H1 (cell line): Measurements from ENCODE around the gene HEBP1. TPM values are rescaled to one million over a fixed set of nuclear protein-coding genes. Genes with fewer than 3 reads are reported as not detected.

Experiments used
- CTCF ChIA-PET: fragments of 300-600 bp; sonication (Branson Sonifier 250); formaldehyde crosslinking; loops from one replicate; lab custom pipeline; 2021; ENCODE audit not compliant: partially characterized antibody; lab: Charles Lee
- POLR2A ChIA-PET: fragments of 300-600 bp; sonication (Branson Sonifier 250); formaldehyde crosslinking; loops from one replicate; lab custom pipeline; 2021; ENCODE audit warnings: inconsistent platforms; ENCODE audit not compliant: partially characterized antibody; lab: Charles Lee
- DNase-seq, 2 experiments: peaks; one replicate each; pipeline versions ENCODE4 v3.0.0 to v3.0.0-alpha.2; 2010 to 2022; ENCODE audit warnings: low spot score in 2 of 2, low read depth in 1 of 2, mixed read lengths in 1 of 2
- FAIRE-seq: peaks from 2 replicates; lab custom pipeline; 2011; peaks lifted over from hg19 to GRCh38; lab: Jason Lieb, UNC
- H2AFZ ChIP-seq: 2 replicates; pipeline ENCODE4 v1.8.1; 2012; ENCODE audit warnings: low read length, inconsistent platforms
- H2AK5ac ChIP-seq: 2 replicates; pipeline ENCODE4 v1.6.1; 2013; ENCODE audit warnings: low read depth, low read length
- H2BK120ac ChIP-seq: replicated peaks from 2 replicates; pipeline ENCODE3; 2013; ENCODE audit warnings: low read depth, low read length, inconsistent platforms
- H2BK12ac ChIP-seq: 2 replicates; pipeline ENCODE4 v1.6.1; 2013; ENCODE audit warnings: low read depth, low read length
- H2BK15ac ChIP-seq: 2 replicates; pipeline ENCODE4 v1.6.1; 2013; ENCODE audit warnings: low read length
- H2BK20ac ChIP-seq: 2 replicates; pipeline ENCODE4 v1.6.1; 2013; ENCODE audit warnings: low read length
- H2BK5ac ChIP-seq: 2 replicates; pipeline ENCODE4 v1.6.1; 2013; ENCODE audit warnings: low read depth, low read length
- H3K14ac ChIP-seq: 2 replicates; pipeline ENCODE4 v1.6.1; 2013; ENCODE audit warnings: inconsistent platforms; ENCODE audit not compliant: insufficient read length
- H3K18ac ChIP-seq: 2 replicates; pipeline ENCODE4 v1.6.1; 2013; ENCODE audit warnings: low read length; ENCODE audit errors: extremely low read depth
- H3K23ac ChIP-seq: 2 replicates; pipeline ENCODE4 v1.6.1; 2013; ENCODE audit warnings: inconsistent platforms; ENCODE audit not compliant: insufficient read length
- H3K23me2 ChIP-seq: 2 replicates; pipeline ENCODE4 v1.6.1; 2013; ENCODE audit warnings: low read depth, low read length
- H3K27ac ChIP-seq: 2 replicates; pipeline ENCODE4 v1.6.1; 2011; ENCODE audit warnings: low read depth, low read length, inconsistent platforms
- H3K27me3 ChIP-seq, 4 experiments: replicated peaks in 1 of 4; 1 replicate in 1 of 4; 2 replicates in 3 of 4; pipeline versions ENCODE4 v1.6.1 to v1.8.1; 2011 to 2013; ENCODE audit warnings: low read length in 3 of 4, mild to moderate bottlenecking in 3 of 4, inconsistent platforms in 2 of 4, mixed read lengths in 2 of 4, moderate library complexity in 1 of 4; ENCODE audit not compliant: control insufficient read depth in 3 of 4, insufficient read depth in 3 of 4; ENCODE audit errors: extremely low read depth in 1 of 4
- H3K36me3 ChIP-seq, 4 experiments: 2 replicates each; pipeline versions ENCODE4 v1.6.1 to v1.8.1; 2011 to 2013; ENCODE audit warnings: mild to moderate bottlenecking in 4 of 4, low read length in 3 of 4, moderate library complexity in 2 of 4, control low read depth in 1 of 4, inconsistent platforms in 1 of 4; ENCODE audit not compliant: insufficient read depth in 4 of 4, control insufficient read depth in 2 of 4
- H3K4ac ChIP-seq: replicated peaks from 2 replicates; pipeline ENCODE3; 2013; ENCODE audit warnings: low read length, low read depth, mixed read lengths, inconsistent platforms; ENCODE audit not compliant: insufficient read length
- H3K4me1 ChIP-seq, 4 experiments: replicated peaks in 1 of 4; 1 replicate in 1 of 4; 2 replicates in 3 of 4; pipeline versions ENCODE4 v1.6.1 to v1.8.1; 2011 to 2013; ENCODE audit warnings: low read length in 3 of 4, inconsistent platforms in 2 of 4, mixed read lengths in 1 of 4; ENCODE audit not compliant: insufficient read depth in 4 of 4, control insufficient read depth in 3 of 4
- H3K4me2 ChIP-seq, 2 experiments: 2 replicates each; pipeline versions ENCODE4 v1.6.1 to v1.8.1; 2011 to 2013; ENCODE audit warnings: low read depth in 2 of 2, low read length in 2 of 2, control low read depth in 1 of 2, inconsistent platforms in 1 of 2, mild to moderate bottlenecking in 1 of 2; ENCODE audit not compliant: insufficient read depth in 1 of 2
- H3K4me3 ChIP-seq, 4 experiments: fragments of 200-600, 300-600 bp in 1 of 4; sonication (generic), shearing (Covaris generic), sonication (Bioruptor Twin) in 1 of 4; 2 replicates each; pipeline versions ENCODE4 v1.5.1 to v1.8.1; 2011 to 2016; ENCODE audit warnings: low read length in 4 of 4, low read depth in 3 of 4, control low read depth in 2 of 4, inconsistent platforms in 2 of 4, mild to moderate bottlenecking in 2 of 4, mixed read lengths in 1 of 4, moderate library complexity in 1 of 4; ENCODE audit not compliant: insufficient read depth in 2 of 4; ENCODE audit errors: extremely low read depth in 1 of 4
- H3K56ac ChIP-seq: replicated peaks from 2 replicates; pipeline ENCODE3; 2013; ENCODE audit warnings: low read depth, mild to moderate bottlenecking, mixed read lengths, low read length, inconsistent platforms; ENCODE audit not compliant: insufficient read length
- H3K79me1 ChIP-seq: 2 replicates; pipeline ENCODE4 v1.6.1; 2013; ENCODE audit warnings: low read depth, low read length, control low read depth
- H3K79me2 ChIP-seq, 2 experiments: 2 replicates each; pipeline versions ENCODE4 v1.6.1 to v1.8.1; 2012 to 2013; ENCODE audit warnings: low read length in 2 of 2, mild to moderate bottlenecking in 2 of 2, inconsistent platforms in 1 of 2; ENCODE audit not compliant: insufficient read depth in 2 of 2, control insufficient read depth in 1 of 2
- H3K9ac ChIP-seq, 4 experiments: replicated peaks in 1 of 4; 1 replicate in 1 of 4; 2 replicates in 3 of 4; pipeline versions ENCODE4 v1.6.1 to v1.8.1; 2011 to 2013; ENCODE audit warnings: low read depth in 3 of 4, low read length in 3 of 4, control low read depth in 2 of 4, mild to moderate bottlenecking in 2 of 4, moderate library complexity in 2 of 4, inconsistent platforms in 1 of 4; ENCODE audit errors: extremely low read depth in 1 of 4
- H3K9me3 ChIP-seq, 2 experiments: 2 replicates each; pipeline versions ENCODE4 v1.6.1 to v1.8.1; 2012 to 2013; ENCODE audit warnings: mild to moderate bottlenecking in 2 of 2, moderate library complexity in 2 of 2, control low read depth in 1 of 2, inconsistent platforms in 1 of 2, low read depth in 1 of 2, low read length in 1 of 2, mixed read lengths in 1 of 2; ENCODE audit not compliant: insufficient read depth in 2 of 2
- H4K20me1 ChIP-seq, 2 experiments: replicated peaks in 1 of 2; 2 replicates each; pipeline versions ENCODE3 to v1.8.1; 2011 to 2013; ENCODE audit warnings: inconsistent platforms in 2 of 2, low read length in 2 of 2, mild to moderate bottlenecking in 1 of 2; ENCODE audit not compliant: insufficient read depth in 2 of 2, control insufficient read depth in 1 of 2
- H4K5ac ChIP-seq: 2 replicates; pipeline ENCODE4 v1.6.1; 2013; ENCODE audit warnings: low read length, low read depth, mixed read lengths, inconsistent platforms; ENCODE audit not compliant: insufficient read length
- H4K8ac ChIP-seq: 2 replicates; pipeline ENCODE4 v1.8.0; 2013; ENCODE audit warnings: mild to moderate bottlenecking, moderate library complexity, low read length, inconsistent platforms; ENCODE audit not compliant: insufficient read depth; ENCODE audit errors: extremely low read depth
- H4K91ac ChIP-seq: replicated peaks from 2 replicates; pipeline ENCODE3; 2013; ENCODE audit warnings: low read length, mixed read lengths, inconsistent platforms; ENCODE audit not compliant: insufficient read length
- ASH2L ChIP-seq: fragments of 200-600, 300-600 bp; sonication (generic); IDR thresholded peaks from one replicate; pipeline ENCODE4 v1.7.1; 2017; ENCODE audit warnings: low read length
- CBX5 ChIP-seq: fragments of 300-800, 300-1000 bp; sonication (generic); IDR thresholded peaks from 2 replicates; pipeline ENCODE4 v1.7.1; 2016; ENCODE audit warnings: antibody characterized with exemption, low read length, low read depth
- CHD2 ChIP-seq: IDR thresholded peaks from 2 replicates; pipeline ENCODE4 v1.6.1; 2012; ENCODE audit warnings: low read length, improper control_type of control experiment
- CREB1 ChIP-seq: IDR thresholded peaks from 2 replicates; pipeline ENCODE4 v1.6.1; 2012; ENCODE audit warnings: inconsistent platforms
- CTCF ChIP-seq, 3 experiments: IDR thresholded peaks; 1 replicate in 2 of 3; 2 replicates in 1 of 3; pipeline versions ENCODE4 v1.5.1 to v1.6.1; 2011; ENCODE audit warnings: low read length in 3 of 3, mild to moderate bottlenecking in 3 of 3, inconsistent platforms in 2 of 3, low read depth in 1 of 3, moderate library complexity in 1 of 3; ENCODE audit not compliant: insufficient read depth in 1 of 3; ENCODE audit errors: control extremely low read depth in 1 of 3
- NANOG ChIP-seq: IDR thresholded peaks from 2 replicates; pipeline ENCODE4 v1.6.1; 2011; ENCODE audit warnings: low read length, low read depth, mild to moderate bottlenecking, inconsistent platforms; ENCODE audit not compliant: insufficient read depth, poor library complexity, severe bottlenecking
- POLR2A ChIP-seq, 2 experiments: IDR thresholded peaks; 1 replicate in 1 of 2; 2 replicates in 1 of 2; pipeline ENCODE4 v1.6.1; 2011; ENCODE audit warnings: low read depth in 2 of 2, low read length in 2 of 2, mild to moderate bottlenecking in 2 of 2; ENCODE audit errors: control extremely low read depth in 1 of 2
- POLR2AphosphoS5 ChIP-seq: IDR thresholded peaks from 2 replicates; pipeline ENCODE4 v1.6.1; 2011; ENCODE audit warnings: low read depth, low read length
- SIRT6 ChIP-seq: IDR thresholded peaks from one replicate; pipeline ENCODE4 v1.7.1; 2012; ENCODE audit warnings: low read length, inconsistent platforms
- SP1 ChIP-seq: IDR thresholded peaks from 2 replicates; pipeline ENCODE4 v1.6.1; 2011; ENCODE audit warnings: low read depth, low read length
- SRF ChIP-seq: IDR thresholded peaks from 2 replicates; pipeline ENCODE4 v1.6.1; 2011; ENCODE audit warnings: mild to moderate bottlenecking, low read depth, low read length, moderate library complexity
- WGBS, 2 experiments: shearing (Covaris generic) in 1 of 2; methylation state at CpG; one replicate each; pipeline versions ENCODE4 v1.1.6 to v1.1.7; 2013 to 2015; ENCODE audit warnings: low lambda C conversion rate in 2 of 2, mixed read lengths in 2 of 2, inconsistent platforms in 1 of 2, low coverage in 1 of 2, missing lambda C conversion rate in 1 of 2; ENCODE audit not compliant: insufficient replicate concordance in 2 of 2, insufficient coverage in 1 of 2, insufficient read length in 1 of 2; ENCODE audit errors: extremely low coverage in 1 of 2, missing lambda C conversion rate in 1 of 2; 5-methylcytosine and 5-hydroxymethylcytosine counted together
- polyA plus RNA-seq, 7 experiments: library from polyadenylated mRNA; depleted of rRNA in 3 of 7; stranded (reverse) in 5 of 7; unstranded in 2 of 7; fragments of >200 nt in 5 of 7; fragments of 200-250 nt in 2 of 7; gene quantifications; 1 replicate in 5 of 7; 2 replicates in 1 of 7; 4 replicates in 1 of 7; pipeline versions ENCODE4 v1.2.1 to v1.2.3, GENCODE V29; 2011 to 2013; ENCODE audit warnings: missing spikeins in 2 of 7, mixed read lengths in 2 of 7
- total RNA-seq: library from RNA; stranded (reverse); fragmentation: NEBNext Ultra II Directional; extraction: Animal tissue kit (Norgen Biotek cat#: 25700); gene quantifications from 2 replicates; pipeline ENCODE4 v1.2.1, GENCODE V29; 2021

Gene HEBP1
- total and polyA plus RNA-seq, 2 of the 8 experiments (the other 6 are each of a cell fraction or from before 2014, with no cell fraction given), result 30.8 to 56.1 TPM

- Histone ChIP-seq H3K4me3 (no peak overlapping the region), H2AK5ac (no peak overlapping the region), H3K4ac (no peak overlapping the region), H3K4me1 (peaks cover 6 to 17% (median 12%) of the 10 kb centered on the region in 4 experiments), H3K23ac (no peak overlapping the region), H2BK120ac (no peak overlapping the region), H3K4me2 (no peak overlapping the region), H3K27ac (no peak overlapping the region), H2BK20ac (no peak overlapping the region), H3K36me3 (0 out of 8 replicates have a peak, but pooled peaks cover 0 to 2% (median 0%) of the 10 kb centered on the region in 4 experiments), H3K23me2 (no peaks in the 10 kb centered on the region), H4K91ac (peak overlapping the region; percentile 82), H3K9ac (no peak overlapping the region), H2BK5ac (no peak overlapping the region), H3K79me1 (no peaks in the 10 kb centered on the region), H3K14ac (no peak overlapping the region), H2BK15ac (no peak overlapping the region), H4K5ac (no peak overlapping the region), H3K9me3 (no peaks in the 10 kb centered on the region), H2BK12ac (peak overlapping the region; percentile 75; the same call in 1 of the 2 replicates), H3K79me2 (peaks cover 0 to 10% of the 10 kb centered on the region in 2 experiments; a peak in 1 of 4 replicates), H3K56ac (no peak overlapping the region), H3K27me3 (peaks cover 0 to 3% (median 0%) of the 10 kb centered on the region in 4 experiments; a peak in 2 of 7 replicates), H4K20me1 (no peaks in the 10 kb centered on the region), H2AFZ (no peak overlapping the region), H4K8ac (no peak overlapping the region), H3K18ac (no peak overlapping the region)
- ChIA-PET CTCF (interaction anchor here (1.0 to 2.9 kb wide), 3 partner anchors 21 to 81 kb away, joined by 3 to 9 read pairs (median 6); no protein-coding TSS in a partner anchor), POLR2A (interaction anchor here (0.7 to 1.4 kb wide), 2 partner anchors 9 to 135 kb away, joined by 3 read pairs; no protein-coding TSS in a partner anchor)
- 92% methylated on average over 7 of the region's 7 CpGs; no CpG with 5 or more reads in 1 of the 2 experiments for WGBS, 2 experiments
- DNase-seq, result no peak
- FAIRE-seq, result no peak
- TF ChIP-seq ASH2L (no peak), CHD2 (no peak), POLR2A (IDR thresholded peaks at IDR 0.05; ENCODE audit: control extremely low read depth in 1 of 2, low read depth in 2 of 2, low read length in 2 of 2) (no peak), POLR2AphosphoS5 (no peak), SRF (no peak), CTCF (IDR thresholded peaks at IDR 0.05; ENCODE audit: control extremely low read depth in 1 of 3, insufficient read depth in 1 of 3, low read depth in 1 of 3, low read length in 3 of 3) (no peak), CBX5 (no peak), CREB1 (no peak), SP1 (no peak), NANOG (no peak), SIRT6 (no peak)
These were observed 7.6 kb upstream of the HEBP1 start for GRCh38 chr12:13007496-13008233.
